ENCODE measurements around the gene GIPC1.
"Not testable (repeated sequence)": the region's sequence is repeated elsewhere in the genome, so short reads cannot be mapped to it uniquely, and the experiment has no call there.

The GIPC1 gene

DNA sequence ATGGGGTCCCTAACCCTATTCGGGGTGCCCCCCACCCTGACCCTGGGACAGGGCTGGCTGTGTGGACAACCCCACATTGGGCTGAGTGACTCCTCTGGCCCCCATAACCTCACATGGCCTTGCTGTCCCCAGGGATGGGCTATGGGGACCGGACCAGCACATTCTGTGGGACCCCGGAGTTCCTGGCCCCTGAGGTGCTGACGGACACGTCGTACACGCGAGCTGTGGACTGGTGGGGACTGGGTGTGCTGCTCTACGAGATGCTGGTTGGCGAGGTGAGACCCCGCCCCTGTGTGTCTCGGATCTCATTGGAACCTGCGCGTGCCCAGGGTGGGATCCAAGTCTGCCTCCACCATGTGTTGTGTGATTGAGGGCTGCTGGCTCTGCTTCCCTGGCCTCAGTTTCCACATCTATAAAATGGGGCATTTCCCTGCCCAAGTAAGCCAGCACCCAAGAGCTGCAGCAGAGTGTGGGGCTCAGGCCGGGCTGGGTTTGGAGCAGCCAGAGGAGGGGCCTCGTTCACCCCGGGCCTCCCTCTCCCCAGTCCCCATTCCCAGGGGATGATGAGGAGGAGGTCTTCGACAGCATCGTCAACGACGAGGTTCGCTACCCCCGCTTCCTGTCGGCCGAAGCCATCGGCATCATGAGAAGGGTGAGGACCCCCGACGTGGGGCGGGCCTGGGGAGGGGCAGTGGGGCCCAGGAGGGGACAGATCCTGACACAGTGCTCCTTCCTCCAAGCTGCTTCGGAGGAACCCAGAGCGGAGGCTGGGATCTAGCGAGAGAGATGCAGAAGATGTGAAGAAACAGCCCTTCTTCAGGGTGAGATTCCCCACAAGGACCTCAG, 25.7 kb downstream of the GIPC1 start:
- no peak for DNase-seq

DNA sequence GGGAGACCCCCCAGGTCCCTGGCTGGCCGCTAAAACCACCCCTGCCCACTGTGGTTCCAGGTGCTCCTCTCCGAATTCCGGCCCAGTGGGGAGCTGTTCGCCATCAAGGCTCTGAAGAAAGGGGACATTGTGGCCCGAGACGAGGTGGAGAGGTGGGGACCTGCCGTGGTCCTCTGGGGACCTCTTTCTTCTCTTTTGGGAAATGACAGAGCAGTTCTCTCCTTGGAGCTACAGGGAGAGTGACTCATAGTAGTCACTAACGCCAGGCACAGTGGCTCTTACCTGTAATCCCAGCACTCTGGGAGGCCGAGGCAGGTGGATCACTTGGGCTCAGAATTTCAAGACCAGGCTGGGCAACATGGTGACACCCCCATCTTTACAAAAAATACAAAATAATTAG, 28.1 kb downstream of the GIPC1 start:
- DNase-seq, result no peak

DNA sequence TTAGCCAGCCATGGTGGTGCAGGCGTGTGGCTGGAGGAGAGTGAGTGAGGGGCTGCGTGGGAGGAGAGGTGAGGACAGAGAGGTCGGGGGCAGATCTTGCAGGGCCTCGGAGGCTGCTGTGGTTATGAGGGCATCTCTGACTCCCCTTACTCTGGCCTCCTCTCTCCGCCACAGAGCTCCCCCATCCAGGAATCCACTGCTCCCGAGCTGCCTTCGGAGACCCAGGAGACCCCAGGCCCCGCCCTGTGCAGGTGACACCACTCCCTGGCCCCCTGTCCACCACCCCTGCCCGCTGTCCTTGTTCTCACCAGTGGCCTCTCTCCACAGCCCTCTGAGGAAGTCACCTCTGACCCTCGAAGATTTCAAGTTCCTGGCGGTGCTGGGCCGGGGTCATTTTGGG, 28.5 kb downstream of the GIPC1 start:
- no peak for DNase-seq

DNA sequence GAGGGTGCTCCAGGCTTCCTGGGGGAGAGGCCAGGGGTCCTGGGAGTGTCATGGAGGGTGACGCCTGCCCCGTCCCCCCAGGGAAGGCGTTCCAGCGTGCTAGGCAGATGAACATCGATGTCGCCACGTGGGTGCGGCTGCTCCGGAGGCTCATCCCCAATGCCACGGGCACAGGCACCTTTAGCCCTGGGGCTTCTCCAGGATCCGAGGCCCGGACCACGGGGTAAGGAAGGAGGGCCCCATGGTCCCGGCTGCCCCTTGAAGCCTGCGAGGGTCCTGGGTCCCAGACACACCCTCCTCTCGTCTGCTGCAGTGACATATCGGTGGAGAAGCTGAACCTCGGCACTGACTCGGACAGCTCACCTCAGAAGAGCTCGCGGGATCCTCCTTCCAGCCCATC, 32.2 kb downstream of the GIPC1 start:
- DNase-seq, result no peak

DNA sequence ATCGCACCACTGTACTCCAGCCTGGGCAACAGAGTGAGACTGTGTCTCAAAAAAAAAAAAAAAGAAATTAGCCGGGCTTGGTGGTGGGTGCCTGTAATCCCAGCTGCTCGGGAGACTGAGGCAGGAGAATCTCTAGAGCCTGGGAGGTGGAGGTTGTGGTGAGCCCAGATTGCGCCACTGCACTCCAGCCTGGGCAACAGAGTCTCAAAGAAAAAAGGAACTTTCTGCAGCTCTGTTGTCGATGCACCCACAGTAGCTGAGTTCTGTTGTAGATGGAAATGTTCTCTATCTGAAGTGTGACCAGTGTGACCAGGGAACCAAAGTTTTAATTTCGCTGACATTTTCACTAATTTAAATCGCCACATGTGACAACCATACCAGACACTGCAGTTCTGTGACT, 33.5 kb downstream of the GIPC1 start:
- DNase-seq, result not testable (repeated sequence)

DNA sequence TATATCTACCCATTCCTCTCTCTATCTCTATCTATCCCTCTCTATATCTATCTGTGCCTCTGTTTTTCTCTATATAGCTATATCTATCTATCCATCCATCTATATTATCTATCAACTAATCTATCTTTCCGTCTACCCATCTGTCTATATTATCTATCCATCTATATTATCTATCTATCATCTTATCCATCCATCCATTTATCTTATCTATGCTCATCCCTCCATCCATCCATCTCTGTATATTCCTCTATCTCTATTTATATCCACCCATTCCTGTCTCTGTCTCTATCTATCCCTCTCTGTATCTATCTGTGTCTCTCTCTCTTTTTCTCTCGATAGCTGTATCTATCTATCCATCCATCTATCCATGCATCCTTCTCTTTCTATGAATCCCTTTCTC, 35.0 kb downstream of the GIPC1 start:
- DNase-seq, result no peak

DNA sequence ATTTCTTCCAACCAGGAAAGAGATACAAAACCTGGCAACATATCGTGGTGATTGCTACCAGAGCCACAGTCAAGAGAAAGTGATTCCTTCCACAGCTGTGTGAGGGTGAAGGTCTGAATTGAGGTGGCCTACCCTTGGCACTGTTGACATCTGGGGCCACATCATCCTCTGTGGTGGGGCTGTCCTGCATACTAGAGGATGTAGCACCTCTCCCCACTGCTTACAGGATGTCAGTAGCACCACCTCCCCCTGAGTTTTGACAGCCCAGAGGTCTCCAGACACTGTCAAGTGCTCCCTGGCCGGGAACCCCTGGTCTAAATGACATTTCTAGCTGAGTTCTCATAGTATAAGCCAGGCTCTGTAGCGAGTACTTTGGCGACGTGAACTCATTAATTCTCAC, 36.2 kb downstream of the GIPC1 start:
- no peak for DNase-seq

DNA sequence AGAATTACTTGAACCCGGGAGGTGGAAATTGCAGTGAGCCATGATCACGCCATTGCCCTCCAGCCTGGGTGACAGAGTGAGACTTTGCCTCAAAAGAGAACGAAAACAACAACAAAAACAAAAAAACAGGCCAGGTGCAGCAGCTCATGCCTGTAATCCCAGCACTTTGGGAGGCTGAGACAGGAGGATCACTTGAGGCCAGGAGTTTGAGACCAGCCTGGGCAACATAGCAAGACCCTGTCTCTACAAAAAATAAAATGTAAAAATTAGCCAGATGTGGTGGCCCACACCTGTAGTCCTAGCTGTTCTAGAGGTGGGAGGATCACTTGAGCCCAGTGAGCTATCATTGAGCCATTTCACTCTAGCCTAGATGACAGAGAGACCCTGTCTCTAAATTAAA, 43.6 kb downstream of the GIPC1 start:
- not testable (repeated sequence) for DNase-seq

DNA sequence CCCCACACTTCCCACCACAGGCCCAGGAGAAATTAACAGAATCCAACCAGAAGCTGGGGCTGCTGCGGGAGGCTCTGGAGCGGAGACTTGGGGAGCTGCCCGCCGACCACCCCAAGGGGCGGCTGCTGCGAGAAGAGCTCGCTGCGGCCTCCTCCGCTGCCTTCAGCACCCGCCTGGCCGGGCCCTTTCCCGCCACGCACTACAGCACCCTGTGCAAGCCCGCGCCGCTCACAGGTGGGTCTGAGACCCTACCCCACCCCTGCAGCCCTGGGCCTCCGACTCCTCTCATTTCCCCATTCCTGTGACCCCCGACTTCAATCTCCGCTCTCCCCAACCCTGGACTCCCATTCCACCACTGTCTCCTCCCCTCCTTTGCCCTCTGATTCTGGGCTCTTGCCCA, 45.1 kb downstream of the GIPC1 start:
- no peak for DNase-seq

DNA sequence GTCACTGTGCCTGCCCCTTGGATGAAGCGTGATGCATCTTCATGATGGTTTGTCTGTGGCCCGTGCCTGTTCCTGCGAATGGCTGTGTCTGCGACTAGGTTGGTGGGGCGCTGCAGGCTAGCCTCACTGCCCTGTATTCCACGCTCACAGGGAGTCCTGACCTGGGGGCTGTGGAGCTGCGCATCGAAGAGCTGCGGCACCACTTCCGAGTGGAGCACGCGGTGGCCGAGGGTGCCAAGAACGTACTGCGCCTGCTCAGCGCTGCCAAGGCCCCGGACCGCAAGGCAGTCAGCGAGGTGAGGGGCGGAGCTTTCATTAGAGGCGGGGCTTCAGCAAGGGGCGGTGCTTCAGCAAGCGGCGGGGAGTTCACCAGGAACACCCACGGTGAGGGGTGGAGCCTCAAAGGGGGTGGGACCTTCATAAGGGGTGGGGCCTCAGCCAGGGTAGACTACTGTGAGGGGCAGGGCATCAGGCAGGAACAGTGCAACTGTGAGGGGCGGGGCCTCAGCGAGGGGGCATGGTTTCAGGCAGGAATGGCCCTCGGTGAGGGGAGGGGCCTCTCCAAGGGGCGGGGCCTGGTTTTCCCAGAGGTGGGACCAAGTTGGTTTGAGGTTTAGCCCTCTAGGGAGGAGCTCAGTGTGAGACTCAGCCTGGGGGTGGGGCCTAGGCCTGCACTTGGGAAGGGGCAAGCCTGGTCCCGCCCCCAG, 45.6 kb downstream of the GIPC1 start:
- peak; percentile 89 for DNase-seq

DNA sequence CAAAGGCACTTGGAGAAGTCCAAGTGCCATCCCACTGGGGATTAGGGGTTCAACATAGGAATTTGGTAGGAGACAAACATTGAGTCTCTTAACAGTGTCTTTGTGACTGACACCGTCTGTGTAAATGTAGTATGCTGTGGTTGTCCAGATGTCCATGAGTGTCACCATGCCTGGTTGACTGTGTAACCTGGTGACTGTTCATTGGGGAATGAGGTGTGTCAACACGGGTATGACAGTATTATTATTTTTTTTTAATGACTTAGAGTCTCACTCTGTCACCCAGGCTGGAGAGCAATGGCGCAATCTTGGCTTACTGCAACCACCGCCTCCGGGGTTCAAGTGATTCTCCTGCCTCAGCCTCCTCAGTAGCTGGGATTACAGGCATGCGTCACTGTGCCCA, 46.6 kb downstream of the GIPC1 start:
- no peak for DNase-seq

DNA sequence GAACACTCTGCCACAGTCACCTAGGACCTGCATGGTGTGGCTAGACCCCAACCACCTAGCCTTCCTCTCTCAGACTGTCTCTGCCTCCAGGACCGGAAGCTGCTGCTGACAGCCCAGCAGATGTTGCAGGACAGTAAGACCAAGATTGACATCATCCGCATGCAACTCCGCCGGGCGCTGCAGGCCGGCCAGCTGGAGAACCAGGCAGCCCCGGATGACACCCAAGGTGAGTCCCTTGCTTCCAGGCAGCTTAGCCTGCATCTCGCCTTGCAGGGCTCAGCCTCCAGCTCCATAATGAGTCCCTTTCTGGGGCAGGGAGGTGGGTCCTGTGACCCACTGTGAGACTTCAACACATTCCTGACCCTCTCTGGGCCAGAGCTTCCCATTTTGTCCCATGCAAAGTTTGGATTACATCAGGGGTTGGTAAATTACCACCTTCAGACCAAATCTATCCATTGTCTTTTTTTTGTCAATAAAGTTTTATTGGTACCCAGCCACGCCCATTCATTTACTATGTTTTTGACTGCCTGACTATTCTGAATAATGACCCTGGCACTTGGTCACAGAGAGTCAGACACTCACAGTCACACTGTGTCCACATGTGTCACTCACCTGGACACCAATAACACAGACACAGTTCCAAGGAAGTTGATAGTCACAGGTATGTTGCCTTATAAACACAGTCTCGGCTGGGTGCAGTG, 49.4 kb downstream of the GIPC1 start:
- DNase-seq, result no peak

DNA sequence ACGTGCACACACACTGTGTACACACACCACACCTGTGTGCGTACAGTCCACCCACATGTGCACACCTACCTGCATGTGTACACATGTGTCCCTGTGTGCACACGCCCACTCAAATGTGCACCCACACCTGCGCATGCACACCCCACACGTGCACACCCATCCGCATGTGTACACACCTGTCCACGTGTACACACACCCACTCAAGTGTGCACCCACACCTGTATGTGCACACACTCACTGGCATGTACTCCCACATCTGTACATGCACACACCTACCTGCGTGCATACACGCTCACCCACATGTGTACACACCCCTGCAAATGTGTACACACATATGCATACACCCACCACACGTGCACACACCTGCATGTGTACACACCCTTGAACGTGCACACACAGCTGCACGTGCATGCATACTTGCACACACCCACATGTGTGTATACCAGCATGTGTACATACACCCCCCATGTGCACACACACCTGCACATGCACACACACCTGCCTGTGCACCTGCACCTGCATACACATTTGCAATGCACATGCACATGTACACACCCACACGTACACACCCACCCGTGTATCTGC, 52.2 kb downstream of the GIPC1 start:
- no peak for DNase-seq

DNA sequence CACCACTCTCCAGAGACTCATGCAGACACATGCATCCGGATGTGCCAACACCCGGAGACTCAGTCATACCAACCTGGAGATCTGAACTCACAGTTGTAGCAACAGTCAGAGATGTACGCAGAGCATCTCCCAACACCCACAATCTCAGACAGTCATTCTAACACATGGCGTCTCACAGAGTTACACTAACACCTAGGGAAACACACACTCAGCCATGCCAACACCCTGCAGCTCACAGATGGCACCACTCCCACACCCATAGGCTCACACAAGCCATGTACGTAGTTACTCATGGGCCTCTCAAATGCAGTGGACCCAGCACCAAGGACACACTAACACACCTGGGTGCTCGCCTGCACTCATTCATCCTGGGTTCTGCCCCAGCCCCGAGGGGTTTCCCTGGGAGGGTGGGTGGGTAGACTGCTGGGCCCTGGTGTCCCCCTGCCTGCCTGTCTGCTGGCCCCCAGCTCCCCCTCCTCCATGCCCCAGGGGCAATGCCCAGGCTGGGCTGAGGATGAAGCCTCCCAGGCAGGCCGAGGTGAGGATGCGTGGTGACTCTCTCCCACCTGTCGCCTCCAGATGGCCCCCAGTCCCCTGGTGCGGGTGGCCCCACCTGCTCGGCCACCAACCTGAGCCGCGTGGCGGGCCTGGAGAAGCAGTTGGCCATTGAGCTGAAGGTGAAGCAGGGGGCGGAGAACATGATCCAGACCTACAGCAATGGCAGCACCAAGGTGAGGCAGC, 52.9 kb downstream of the GIPC1 start:
- DNase-seq, result no peak

DNA sequence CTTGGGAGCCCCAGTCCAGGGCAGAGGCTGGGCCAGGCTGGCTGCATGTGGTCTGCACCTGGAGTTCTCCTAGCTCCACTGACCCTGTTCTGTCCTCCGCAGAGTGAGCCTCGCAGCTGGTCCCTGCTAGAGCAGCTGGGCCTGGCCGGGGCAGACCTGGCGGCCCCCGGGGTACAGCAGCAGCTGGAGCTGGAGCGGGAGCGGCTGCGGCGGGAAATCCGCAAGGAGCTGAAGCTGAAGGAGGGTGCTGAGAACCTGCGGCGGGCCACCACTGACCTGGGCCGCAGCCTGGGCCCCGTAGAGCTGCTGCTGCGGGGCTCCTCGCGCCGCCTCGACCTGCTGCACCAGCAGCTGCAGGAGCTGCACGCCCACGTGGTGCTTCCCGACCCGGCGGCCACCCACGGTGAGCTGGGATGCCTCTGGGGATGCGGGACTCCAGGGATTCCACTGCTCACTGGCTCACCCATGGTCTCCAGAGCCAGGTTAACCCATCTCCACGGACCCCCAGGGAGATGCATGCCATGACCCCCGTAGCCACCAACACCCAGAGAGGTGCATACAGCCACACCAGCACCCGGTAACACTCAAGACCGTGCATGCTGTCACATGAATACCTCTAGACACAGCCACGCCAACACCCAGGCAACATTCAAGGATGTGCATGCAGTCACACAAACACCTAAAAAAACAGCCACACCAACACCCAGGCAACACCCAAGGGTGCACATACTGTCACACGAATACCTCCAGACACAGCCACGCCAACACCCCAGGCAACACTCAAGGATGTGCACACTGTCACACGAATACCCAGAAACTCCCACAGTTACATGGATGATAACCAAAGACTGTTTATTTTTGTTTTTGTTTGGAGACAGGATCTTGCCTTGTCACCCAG, 54.6 kb downstream of the GIPC1 start:
- no peak for DNase-seq

DNA sequence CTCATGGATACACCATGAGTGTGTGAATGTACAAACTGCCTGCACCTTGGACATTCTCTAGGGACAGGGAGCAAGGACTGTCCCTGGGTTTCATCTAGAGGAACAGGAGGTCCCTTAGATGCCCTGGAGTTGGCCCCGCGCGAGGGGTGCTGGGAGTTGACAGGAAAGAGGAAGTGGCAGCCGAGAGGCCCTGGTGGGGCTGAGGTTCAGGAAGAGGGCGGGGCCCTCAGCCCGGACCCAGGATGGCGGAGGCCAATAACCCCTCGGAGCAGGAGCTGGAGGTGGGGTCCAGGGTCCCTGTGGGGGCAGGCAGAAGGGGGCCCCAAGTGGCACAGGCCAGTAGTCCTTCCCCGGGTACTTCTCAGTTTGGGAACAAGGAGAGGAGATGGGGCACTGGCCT, 55.9 kb downstream of the GIPC1 start:
- DNase-seq, result peak; percentile 94

DNA sequence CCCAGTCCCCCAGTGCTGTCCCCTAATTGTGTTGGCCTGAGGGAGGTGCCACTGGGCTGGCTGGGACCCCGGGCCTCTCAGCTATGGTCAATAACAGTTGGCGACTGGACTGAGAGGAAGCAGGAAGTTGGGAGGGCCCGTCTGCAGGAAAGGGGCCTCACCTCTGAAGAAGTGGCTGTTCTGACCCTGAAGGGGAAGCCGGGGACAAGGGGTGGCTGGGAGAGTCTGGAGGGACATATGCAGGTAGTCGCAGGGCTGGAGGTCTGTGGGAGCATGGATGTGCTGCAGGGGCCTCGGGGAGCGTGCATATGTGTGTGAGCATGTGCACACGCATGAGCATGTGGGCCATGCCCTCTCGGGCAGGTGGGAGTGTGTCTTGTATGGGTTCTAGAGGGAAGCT, 56.9 kb downstream of the GIPC1 start:
- no peak for DNase-seq

DNA sequence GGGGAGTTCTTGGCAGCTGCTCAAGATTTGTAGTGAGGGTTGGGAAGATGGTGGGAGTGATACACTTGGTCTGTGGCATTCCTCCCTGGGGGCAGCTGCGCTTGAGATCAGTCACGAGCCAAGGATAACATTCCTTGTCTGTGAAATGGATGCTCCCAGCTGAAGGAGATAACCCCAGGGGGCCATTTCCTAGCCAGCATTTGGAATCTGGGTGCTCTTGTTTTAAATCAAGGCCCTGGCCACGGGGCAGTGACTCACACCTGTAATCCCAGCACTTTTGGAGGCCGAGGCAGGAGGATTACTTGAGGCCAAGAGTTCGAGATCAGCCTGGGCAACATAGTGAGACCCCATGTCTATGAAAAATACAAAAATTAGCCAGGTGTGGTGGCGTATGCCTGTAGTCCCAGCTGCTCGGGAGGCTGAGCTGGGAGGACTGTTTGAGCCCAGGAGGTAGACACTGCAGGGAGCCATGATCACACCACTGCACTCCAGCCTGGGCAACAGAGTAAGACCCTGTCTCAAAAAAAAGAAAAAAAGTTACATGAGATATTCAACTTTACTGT, 58.3 kb downstream of the GIPC1 start:
- no peak for DNase-seq

DNA sequence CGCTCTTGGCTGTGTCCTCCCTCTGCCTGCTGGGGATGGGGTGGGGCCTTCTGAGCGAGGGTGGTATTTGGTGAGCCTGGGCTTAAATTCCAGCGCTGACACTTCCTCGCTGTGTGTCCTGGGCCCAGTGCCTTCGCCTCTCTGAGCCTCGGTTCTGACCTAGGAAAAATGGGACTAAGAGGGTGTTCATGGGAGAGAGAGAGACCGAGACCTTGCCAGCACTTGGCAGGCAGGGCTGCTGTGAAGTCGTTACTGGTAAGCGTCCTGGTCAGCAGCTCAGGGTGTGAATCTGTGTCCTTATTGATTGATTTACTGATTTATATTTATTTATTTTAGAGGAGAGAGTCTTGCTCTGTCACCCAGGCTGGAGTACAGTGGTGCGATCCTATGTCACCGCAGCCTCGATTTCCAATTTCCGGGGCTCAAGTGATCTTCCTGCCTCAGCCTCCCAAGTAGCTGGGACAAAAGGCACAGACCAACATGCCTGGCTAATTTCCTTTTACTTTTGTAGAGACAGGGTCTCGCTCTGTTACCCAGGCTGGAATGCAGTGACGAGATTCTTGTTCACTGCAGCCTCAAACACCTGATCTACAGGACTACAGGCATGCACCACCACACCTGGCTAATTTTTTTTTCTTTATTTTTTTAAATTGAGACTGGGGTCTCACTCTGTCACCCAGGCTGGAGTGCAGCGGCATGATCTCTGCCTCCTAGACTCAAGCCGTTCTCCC, 60.4 kb downstream of the GIPC1 start:
- DNase-seq, result no peak

DNA sequence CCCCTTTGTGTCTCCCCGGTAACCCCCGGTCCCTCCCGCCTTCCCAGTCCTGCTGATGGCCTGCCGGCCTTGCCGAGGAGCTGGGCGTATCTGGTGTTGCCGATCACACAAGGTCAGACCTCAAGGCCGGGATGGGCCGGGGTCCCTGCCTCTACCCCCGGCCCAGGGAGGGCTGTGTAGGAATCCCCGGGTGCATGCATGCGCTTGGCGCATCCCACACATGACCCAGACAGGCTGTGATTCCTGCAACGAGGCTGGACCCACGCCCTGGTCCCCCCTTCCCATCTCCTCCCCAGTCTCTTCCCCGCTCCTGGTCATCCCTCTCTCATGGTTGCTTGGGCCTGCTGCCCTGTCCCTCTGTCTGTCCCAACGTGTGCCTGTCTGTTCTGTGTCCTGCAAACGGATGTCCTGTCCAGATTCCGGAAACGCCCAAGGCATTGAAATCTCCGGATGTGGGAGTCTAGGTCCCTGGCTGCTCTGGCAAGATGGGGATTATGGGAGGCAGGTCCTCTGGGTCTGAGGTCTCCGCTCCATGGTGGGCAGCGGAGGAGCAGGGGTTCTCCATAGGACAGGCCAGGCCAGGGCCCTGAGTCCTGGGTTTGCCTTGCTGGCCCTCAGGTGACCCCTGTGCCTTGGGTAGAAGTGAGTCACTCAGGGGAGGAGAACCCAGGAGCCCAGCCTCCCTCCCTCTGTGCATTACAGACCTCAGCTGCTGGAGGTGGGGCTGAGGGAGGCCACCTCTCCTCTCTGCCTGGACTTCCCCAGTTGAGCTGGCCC, 61.2 kb downstream of the GIPC1 start:
- peak; percentile 46 for DNase-seq

All from hematopoietic multipotent progenitor cell treated with erythropoietin and hydrocortisone succinate and interleukin-3 and kit ligand, for 6 days (in vitro differentiated cells).